ENCODE measurements around the gene FOXP1.

GRCh38 chr3:71389911-71390573, 193.5 kb downstream of the FOXP1 start:
- no peak for TF ChIP-seq CTCF (IDR thresholded peaks at IDR 0.05)
- no peak for TF ChIP-seq POLR2A (IDR thresholded peaks at IDR 0.05)
- TF ChIP-seq EP300 (IDR thresholded peaks at IDR 0.05) = no peak
- peak in 1 of 3 donors; percentile 66 for TF ChIP-seq POLR2AphosphoS5 (IDR thresholded peaks at IDR 0.05)
